ENCODE data around the gene PTPRG.

GRCh38 chr3:62010989-62011388 lies 449.6 kb downstream of the PTPRG start:
- no peak for TF ChIP-seq EP300 (IDR thresholded peaks at IDR 0.05)
- TF ChIP-seq POLR2A (IDR thresholded peaks at IDR 0.05; ENCODE audit: low read depth) = no peak
- TF ChIP-seq, protein P1, sequence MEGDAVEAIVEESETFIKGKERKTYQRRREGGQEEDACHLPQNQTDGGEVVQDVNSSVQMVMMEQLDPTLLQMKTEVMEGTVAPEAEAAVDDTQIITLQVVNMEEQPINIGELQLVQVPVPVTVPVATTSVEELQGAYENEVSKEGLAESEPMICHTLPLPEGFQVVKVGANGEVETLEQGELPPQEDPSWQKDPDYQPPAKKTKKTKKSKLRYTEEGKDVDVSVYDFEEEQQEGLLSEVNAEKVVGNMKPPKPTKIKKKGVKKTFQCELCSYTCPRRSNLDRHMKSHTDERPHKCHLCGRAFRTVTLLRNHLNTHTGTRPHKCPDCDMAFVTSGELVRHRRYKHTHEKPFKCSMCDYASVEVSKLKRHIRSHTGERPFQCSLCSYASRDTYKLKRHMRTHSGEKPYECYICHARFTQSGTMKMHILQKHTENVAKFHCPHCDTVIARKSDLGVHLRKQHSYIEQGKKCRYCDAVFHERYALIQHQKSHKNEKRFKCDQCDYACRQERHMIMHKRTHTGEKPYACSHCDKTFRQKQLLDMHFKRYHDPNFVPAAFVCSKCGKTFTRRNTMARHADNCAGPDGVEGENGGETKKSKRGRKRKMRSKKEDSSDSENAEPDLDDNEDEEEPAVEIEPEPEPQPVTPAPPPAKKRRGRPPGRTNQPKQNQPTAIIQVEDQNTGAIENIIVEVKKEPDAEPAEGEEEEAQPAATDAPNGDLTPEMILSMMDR (IDR thresholded peaks at IDR 0.05) = no peak

Measured in esophagus muscularis mucosa (tissue), 4 donors.